ENCODE measurements around the gene MEI4.

DNA sequence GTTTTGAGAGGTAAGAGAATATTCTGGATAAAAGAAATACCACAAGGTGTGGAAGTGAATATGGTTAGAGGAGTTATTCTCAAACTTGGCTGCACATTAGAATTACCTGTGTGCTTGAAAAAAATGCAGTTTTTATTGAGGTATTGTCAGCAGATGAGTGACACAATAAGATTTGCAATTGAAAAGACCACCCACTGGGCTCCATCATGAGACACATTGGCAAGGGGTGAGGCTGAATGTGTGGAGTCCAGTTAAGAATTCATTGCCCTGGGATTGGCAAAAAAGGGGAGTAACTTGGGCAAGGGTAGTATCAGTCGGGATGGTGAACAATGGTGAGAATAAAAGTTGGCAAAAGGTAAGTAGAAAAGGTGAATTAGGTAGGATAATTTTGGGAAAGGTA lies 63.5 kb downstream of the MEI4 start:
- TF ChIP-seq, protein P1, sequence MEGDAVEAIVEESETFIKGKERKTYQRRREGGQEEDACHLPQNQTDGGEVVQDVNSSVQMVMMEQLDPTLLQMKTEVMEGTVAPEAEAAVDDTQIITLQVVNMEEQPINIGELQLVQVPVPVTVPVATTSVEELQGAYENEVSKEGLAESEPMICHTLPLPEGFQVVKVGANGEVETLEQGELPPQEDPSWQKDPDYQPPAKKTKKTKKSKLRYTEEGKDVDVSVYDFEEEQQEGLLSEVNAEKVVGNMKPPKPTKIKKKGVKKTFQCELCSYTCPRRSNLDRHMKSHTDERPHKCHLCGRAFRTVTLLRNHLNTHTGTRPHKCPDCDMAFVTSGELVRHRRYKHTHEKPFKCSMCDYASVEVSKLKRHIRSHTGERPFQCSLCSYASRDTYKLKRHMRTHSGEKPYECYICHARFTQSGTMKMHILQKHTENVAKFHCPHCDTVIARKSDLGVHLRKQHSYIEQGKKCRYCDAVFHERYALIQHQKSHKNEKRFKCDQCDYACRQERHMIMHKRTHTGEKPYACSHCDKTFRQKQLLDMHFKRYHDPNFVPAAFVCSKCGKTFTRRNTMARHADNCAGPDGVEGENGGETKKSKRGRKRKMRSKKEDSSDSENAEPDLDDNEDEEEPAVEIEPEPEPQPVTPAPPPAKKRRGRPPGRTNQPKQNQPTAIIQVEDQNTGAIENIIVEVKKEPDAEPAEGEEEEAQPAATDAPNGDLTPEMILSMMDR (IDR thresholded peaks at IDR 0.05) = no peak
- no peak for TF ChIP-seq EZH2 (IDR thresholded peaks at IDR 0.05; ENCODE audit: borderline replicate concordance, insufficient read depth, low read depth, low read length, poor library complexity, severe bottlenecking)

All from B cell (primary cell).